H1 (cell line): ENCODE data around the gene ABI3BP. TPM values are rescaled to one million over a fixed set of nuclear protein-coding genes. Genes with fewer than 3 reads are reported as not detected.

Experiments used
- CTCF ChIA-PET: fragments of 300-600 bp; sonication (Branson Sonifier 250); formaldehyde crosslinking; loops from one replicate; lab custom pipeline; 2021; ENCODE audit not compliant: partially characterized antibody; lab: Charles Lee
- POLR2A ChIA-PET: fragments of 300-600 bp; sonication (Branson Sonifier 250); formaldehyde crosslinking; loops from one replicate; lab custom pipeline; 2021; ENCODE audit warnings: inconsistent platforms; ENCODE audit not compliant: partially characterized antibody; lab: Charles Lee
- DNase-seq, 2 experiments: peaks; one replicate each; pipeline versions ENCODE4 v3.0.0 to v3.0.0-alpha.2; 2010 to 2022; ENCODE audit warnings: low spot score in 2 of 2, low read depth in 1 of 2, mixed read lengths in 1 of 2
- FAIRE-seq: peaks from 2 replicates; lab custom pipeline; 2011; peaks lifted over from hg19 to GRCh38; lab: Jason Lieb, UNC
- H2AFZ ChIP-seq: 2 replicates; pipeline ENCODE4 v1.8.1; 2012; ENCODE audit warnings: low read length, inconsistent platforms
- H2AK5ac ChIP-seq: 2 replicates; pipeline ENCODE4 v1.6.1; 2013; ENCODE audit warnings: low read depth, low read length
- H2BK120ac ChIP-seq: replicated peaks from 2 replicates; pipeline ENCODE3; 2013; ENCODE audit warnings: low read depth, low read length, inconsistent platforms
- H2BK12ac ChIP-seq: 2 replicates; pipeline ENCODE4 v1.6.1; 2013; ENCODE audit warnings: low read depth, low read length
- H2BK15ac ChIP-seq: 2 replicates; pipeline ENCODE4 v1.6.1; 2013; ENCODE audit warnings: low read length
- H2BK20ac ChIP-seq: 2 replicates; pipeline ENCODE4 v1.6.1; 2013; ENCODE audit warnings: low read length
- H2BK5ac ChIP-seq: 2 replicates; pipeline ENCODE4 v1.6.1; 2013; ENCODE audit warnings: low read depth, low read length
- H3K14ac ChIP-seq: 2 replicates; pipeline ENCODE4 v1.6.1; 2013; ENCODE audit warnings: inconsistent platforms; ENCODE audit not compliant: insufficient read length
- H3K18ac ChIP-seq: 2 replicates; pipeline ENCODE4 v1.6.1; 2013; ENCODE audit warnings: low read length; ENCODE audit errors: extremely low read depth
- H3K23ac ChIP-seq: 2 replicates; pipeline ENCODE4 v1.6.1; 2013; ENCODE audit warnings: inconsistent platforms; ENCODE audit not compliant: insufficient read length
- H3K23me2 ChIP-seq: 2 replicates; pipeline ENCODE4 v1.6.1; 2013; ENCODE audit warnings: low read depth, low read length
- H3K27ac ChIP-seq: 2 replicates; pipeline ENCODE4 v1.6.1; 2011; ENCODE audit warnings: low read depth, low read length, inconsistent platforms
- H3K27me3 ChIP-seq, 4 experiments: replicated peaks in 1 of 4; 1 replicate in 1 of 4; 2 replicates in 3 of 4; pipeline versions ENCODE4 v1.6.1 to v1.8.1; 2011 to 2013; ENCODE audit warnings: low read length in 3 of 4, mild to moderate bottlenecking in 3 of 4, inconsistent platforms in 2 of 4, mixed read lengths in 2 of 4, moderate library complexity in 1 of 4; ENCODE audit not compliant: control insufficient read depth in 3 of 4, insufficient read depth in 3 of 4; ENCODE audit errors: extremely low read depth in 1 of 4
- H3K36me3 ChIP-seq, 4 experiments: 2 replicates each; pipeline versions ENCODE4 v1.6.1 to v1.8.1; 2011 to 2013; ENCODE audit warnings: mild to moderate bottlenecking in 4 of 4, low read length in 3 of 4, moderate library complexity in 2 of 4, control low read depth in 1 of 4, inconsistent platforms in 1 of 4; ENCODE audit not compliant: insufficient read depth in 4 of 4, control insufficient read depth in 2 of 4
- H3K4ac ChIP-seq: replicated peaks from 2 replicates; pipeline ENCODE3; 2013; ENCODE audit warnings: low read length, low read depth, mixed read lengths, inconsistent platforms; ENCODE audit not compliant: insufficient read length
- H3K4me1 ChIP-seq, 4 experiments: replicated peaks in 1 of 4; 1 replicate in 1 of 4; 2 replicates in 3 of 4; pipeline versions ENCODE4 v1.6.1 to v1.8.1; 2011 to 2013; ENCODE audit warnings: low read length in 3 of 4, inconsistent platforms in 2 of 4, mixed read lengths in 1 of 4; ENCODE audit not compliant: insufficient read depth in 4 of 4, control insufficient read depth in 3 of 4
- H3K4me2 ChIP-seq, 2 experiments: 2 replicates each; pipeline versions ENCODE4 v1.6.1 to v1.8.1; 2011 to 2013; ENCODE audit warnings: low read depth in 2 of 2, low read length in 2 of 2, control low read depth in 1 of 2, inconsistent platforms in 1 of 2, mild to moderate bottlenecking in 1 of 2; ENCODE audit not compliant: insufficient read depth in 1 of 2
- H3K4me3 ChIP-seq, 4 experiments: fragments of 200-600, 300-600 bp in 1 of 4; sonication (generic), shearing (Covaris generic), sonication (Bioruptor Twin) in 1 of 4; 2 replicates each; pipeline versions ENCODE4 v1.5.1 to v1.8.1; 2011 to 2016; ENCODE audit warnings: low read length in 4 of 4, low read depth in 3 of 4, control low read depth in 2 of 4, inconsistent platforms in 2 of 4, mild to moderate bottlenecking in 2 of 4, mixed read lengths in 1 of 4, moderate library complexity in 1 of 4; ENCODE audit not compliant: insufficient read depth in 2 of 4; ENCODE audit errors: extremely low read depth in 1 of 4
- H3K56ac ChIP-seq: replicated peaks from 2 replicates; pipeline ENCODE3; 2013; ENCODE audit warnings: low read depth, mild to moderate bottlenecking, mixed read lengths, low read length, inconsistent platforms; ENCODE audit not compliant: insufficient read length
- H3K79me1 ChIP-seq: 2 replicates; pipeline ENCODE4 v1.6.1; 2013; ENCODE audit warnings: low read depth, low read length, control low read depth
- H3K79me2 ChIP-seq, 2 experiments: 2 replicates each; pipeline versions ENCODE4 v1.6.1 to v1.8.1; 2012 to 2013; ENCODE audit warnings: low read length in 2 of 2, mild to moderate bottlenecking in 2 of 2, inconsistent platforms in 1 of 2; ENCODE audit not compliant: insufficient read depth in 2 of 2, control insufficient read depth in 1 of 2
- H3K9ac ChIP-seq, 4 experiments: replicated peaks in 1 of 4; 1 replicate in 1 of 4; 2 replicates in 3 of 4; pipeline versions ENCODE4 v1.6.1 to v1.8.1; 2011 to 2013; ENCODE audit warnings: low read depth in 3 of 4, low read length in 3 of 4, control low read depth in 2 of 4, mild to moderate bottlenecking in 2 of 4, moderate library complexity in 2 of 4, inconsistent platforms in 1 of 4; ENCODE audit errors: extremely low read depth in 1 of 4
- H3K9me3 ChIP-seq, 2 experiments: 2 replicates each; pipeline versions ENCODE4 v1.6.1 to v1.8.1; 2012 to 2013; ENCODE audit warnings: mild to moderate bottlenecking in 2 of 2, moderate library complexity in 2 of 2, control low read depth in 1 of 2, inconsistent platforms in 1 of 2, low read depth in 1 of 2, low read length in 1 of 2, mixed read lengths in 1 of 2; ENCODE audit not compliant: insufficient read depth in 2 of 2
- H4K20me1 ChIP-seq, 2 experiments: replicated peaks in 1 of 2; 2 replicates each; pipeline versions ENCODE3 to v1.8.1; 2011 to 2013; ENCODE audit warnings: inconsistent platforms in 2 of 2, low read length in 2 of 2, mild to moderate bottlenecking in 1 of 2; ENCODE audit not compliant: insufficient read depth in 2 of 2, control insufficient read depth in 1 of 2
- H4K5ac ChIP-seq: 2 replicates; pipeline ENCODE4 v1.6.1; 2013; ENCODE audit warnings: low read length, low read depth, mixed read lengths, inconsistent platforms; ENCODE audit not compliant: insufficient read length
- H4K8ac ChIP-seq: 2 replicates; pipeline ENCODE4 v1.8.0; 2013; ENCODE audit warnings: mild to moderate bottlenecking, moderate library complexity, low read length, inconsistent platforms; ENCODE audit not compliant: insufficient read depth; ENCODE audit errors: extremely low read depth
- H4K91ac ChIP-seq: replicated peaks from 2 replicates; pipeline ENCODE3; 2013; ENCODE audit warnings: low read length, mixed read lengths, inconsistent platforms; ENCODE audit not compliant: insufficient read length
- HDAC2 ChIP-seq, 2 experiments: fragments of 300-600 bp in 1 of 2; sonication (generic) in 1 of 2; IDR thresholded peaks; 2 replicates each; pipeline ENCODE4 v1.6.1; 2011 to 2012; ENCODE audit warnings: low read depth in 2 of 2, low read length in 2 of 2, mild to moderate bottlenecking in 2 of 2, moderate library complexity in 2 of 2, borderline replicate concordance in 1 of 2, inconsistent platforms in 1 of 2
- SIX5 ChIP-seq: IDR thresholded peaks from 2 replicates; pipeline ENCODE4 v1.6.1; 2011; ENCODE audit warnings: mild to moderate bottlenecking, low read depth, low read length
- TEAD4 ChIP-seq: IDR thresholded peaks from 2 replicates; pipeline ENCODE4 v1.6.1; 2012; ENCODE audit warnings: low read depth, low read length, inconsistent platforms, mixed read lengths
- WGBS, 2 experiments: shearing (Covaris generic) in 1 of 2; methylation state at CpG; one replicate each; pipeline versions ENCODE4 v1.1.6 to v1.1.7; 2013 to 2015; ENCODE audit warnings: low lambda C conversion rate in 2 of 2, mixed read lengths in 2 of 2, inconsistent platforms in 1 of 2, low coverage in 1 of 2, missing lambda C conversion rate in 1 of 2; ENCODE audit not compliant: insufficient replicate concordance in 2 of 2, insufficient coverage in 1 of 2, insufficient read length in 1 of 2; ENCODE audit errors: extremely low coverage in 1 of 2, missing lambda C conversion rate in 1 of 2; 5-methylcytosine and 5-hydroxymethylcytosine counted together
- polyA plus RNA-seq, 7 experiments: library from polyadenylated mRNA; depleted of rRNA in 3 of 7; stranded (reverse) in 5 of 7; unstranded in 2 of 7; fragments of >200 nt in 5 of 7; fragments of 200-250 nt in 2 of 7; gene quantifications; 1 replicate in 5 of 7; 2 replicates in 1 of 7; 4 replicates in 1 of 7; pipeline versions ENCODE4 v1.2.1 to v1.2.3, GENCODE V29; 2011 to 2013; ENCODE audit warnings: missing spikeins in 2 of 7, mixed read lengths in 2 of 7
- total RNA-seq: library from RNA; stranded (reverse); fragmentation: NEBNext Ultra II Directional; extraction: Animal tissue kit (Norgen Biotek cat#: 25700); gene quantifications from 2 replicates; pipeline ENCODE4 v1.2.1, GENCODE V29; 2021

Gene ABI3BP
- total and polyA plus RNA-seq, 2 of the 8 experiments (the other 6 are each of a cell fraction or from before 2014, with no cell fraction given), result 0.08 to 0.32 TPM

- CTCF ChIA-PET, result interaction anchor here (0.5 to 1.7 kb wide), 5 partner anchors 12 to 246 kb away, joined by 3 to 8 read pairs (median 3); no protein-coding TSS in a partner anchor
- Histone ChIP-seq H3K23me2 (peaks cover 2% of the 10 kb centered on the region; the same call in 1 of the 2 replicates), H2AFZ (peak within 1 kb of the TSS; percentile 88), H3K56ac (peak within 1 kb of the TSS; percentile 82), H3K27me3 (peaks cover 1 to 25% (median 11%) of the 10 kb centered on the region in 4 experiments; a peak in 6 of 7 replicates), H3K4me3 (peak within 1 kb of the TSS; percentile 78 to 86 (median 81)), H4K5ac (peak within 1 kb of the TSS; percentile 67), H3K4me2 (peak within 1 kb of the TSS; percentile 75 to 81), H3K4ac (peak within 1 kb of the TSS; percentile 29), H3K79me1 (no peaks in the 10 kb centered on the region; the same call in 1 of the 2 replicates), H2BK5ac (peak within 1 kb of the TSS; percentile 79), H3K14ac (no peak within 1 kb of the TSS), H3K27ac (peak within 1 kb of the TSS; percentile 95), H3K23ac (no peak within 1 kb of the TSS), H2BK12ac (no peak within 1 kb of the TSS), H4K20me1 (peaks cover 0 to 2% of the 10 kb centered on the region in 2 experiments), H2BK20ac (no peak within 1 kb of the TSS), H3K79me2 (peaks cover 19 to 41% of the 10 kb centered on the region in 2 experiments), H3K36me3 (peaks cover 0 to 4% (median 3%) of the 10 kb centered on the region in 4 experiments; a peak in 3 of 8 replicates), H3K9ac (peak within 1 kb of the TSS; percentile 86 to 98 (median 95)), H2BK15ac (no peak within 1 kb of the TSS), H3K4me1 (peaks cover 0 to 8% (median 2%) of the 10 kb centered on the region in 4 experiments; a peak in 3 of 7 replicates), H3K18ac (peak within 1 kb of the TSS; percentile 94), H4K91ac (peak within 1 kb of the TSS; percentile 51), H4K8ac (peak within 1 kb of the TSS; percentile 96), H2BK120ac (no peak within 1 kb of the TSS), H3K9me3 (no peaks in the 10 kb centered on the region), H2AK5ac (no peak within 1 kb of the TSS)
- 2% methylated on average over 54 of the region's 76 CpGs; no CpG with 5 or more reads in 1 of the 2 experiments for WGBS, 2 experiments
- DNase-seq (peak; percentile 96), FAIRE-seq (peak; percentile 75)
- POLR2A ChIA-PET, result interaction anchor here (0.7 to 3.0 kb wide), 19 partner anchors 8 to 1075 kb away, joined by 3 to 14 read pairs (median 4); partner anchors contain the start of genes LNP1 and TOMM70
- no peak for TF ChIP-seq SIX5
- 0 out of 2 replicates have a peak, but pooled peaks have one; percentile 6 for TF ChIP-seq TEAD4
- no peak for TF ChIP-seq HDAC2 (IDR thresholded peaks at IDR 0.05; ENCODE audit: borderline replicate concordance in 1 of 2, low read depth in 2 of 2, low read length in 2 of 2)
Observed at GRCh38 chr3:100708989-100709841, 284.0 kb downstream of the ABI3BP start, which contains the start of gene TFG. TFG (plus strand) TSS chr3:100709494; CDS start chr3:100713686, 4,192 bp downstream.
